ENCODE data around the gene DVL3.
A peak's percentile ranks its signal among the peaks of the same experiment; 100 is the strongest.
"Not testable (repeated sequence)": the region's sequence is repeated elsewhere in the genome, so short reads cannot be mapped to it uniquely, and the experiment has no call there.

The DVL3 gene

DNA sequence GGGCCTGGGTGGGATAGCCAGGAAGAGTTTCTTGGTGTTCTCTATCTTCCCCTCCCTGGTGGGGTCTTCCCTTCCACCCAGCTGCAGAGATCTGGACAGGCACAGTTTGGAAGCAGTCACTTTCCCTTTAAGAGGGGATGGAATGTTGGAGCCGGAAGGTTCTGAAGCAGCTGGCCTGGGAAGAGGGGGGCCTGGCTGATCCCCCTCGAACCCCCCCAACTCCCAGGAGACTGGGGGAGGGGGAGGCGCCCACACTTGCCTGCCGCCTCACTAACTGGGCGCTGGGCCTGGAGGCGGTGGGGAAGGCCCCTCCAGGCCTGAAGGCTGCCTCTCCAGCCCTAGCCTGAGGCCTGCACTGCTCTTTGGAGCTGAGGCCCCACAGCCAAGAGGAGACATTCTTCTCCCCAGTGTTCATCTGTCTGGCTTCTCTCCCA lies 1.4 kb downstream of the DVL3 start:
- peak; percentile 90 for DNase-seq

GRCh38 chr3:184157206-184157605 lies 2.0 kb downstream of the DVL3 start:
- DNase-seq = no peak

GRCh38 chr3:184158404-184158803 lies 3.2 kb downstream of the DVL3 start:
- DNase-seq = no peak

DNA sequence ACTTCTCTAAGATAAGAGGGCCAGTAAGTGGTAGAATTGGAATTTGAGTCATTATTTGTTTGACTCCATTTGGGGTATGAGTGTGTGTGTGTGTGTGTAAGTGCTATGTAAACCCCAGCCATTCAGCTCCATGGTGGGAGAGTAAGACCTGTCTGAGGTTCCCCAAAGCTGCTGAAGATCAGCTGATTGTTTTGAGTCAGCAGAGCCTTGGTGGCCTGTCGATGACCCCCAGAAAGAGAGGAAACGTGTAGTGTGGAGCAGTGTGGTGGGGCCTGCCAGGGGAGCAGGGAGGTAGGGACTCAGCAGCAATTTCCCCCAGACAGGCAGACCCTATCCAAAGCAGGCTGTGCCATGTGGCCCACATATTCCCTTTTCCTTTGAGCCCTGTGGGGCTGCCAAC lies 5.3 kb downstream of the DVL3 start:
- peak; percentile 50 for DNase-seq

GRCh38 chr3:184162571-184163070 lies 7.4 kb downstream of the DVL3 start:
- not testable (repeated sequence) for DNase-seq

DNA sequence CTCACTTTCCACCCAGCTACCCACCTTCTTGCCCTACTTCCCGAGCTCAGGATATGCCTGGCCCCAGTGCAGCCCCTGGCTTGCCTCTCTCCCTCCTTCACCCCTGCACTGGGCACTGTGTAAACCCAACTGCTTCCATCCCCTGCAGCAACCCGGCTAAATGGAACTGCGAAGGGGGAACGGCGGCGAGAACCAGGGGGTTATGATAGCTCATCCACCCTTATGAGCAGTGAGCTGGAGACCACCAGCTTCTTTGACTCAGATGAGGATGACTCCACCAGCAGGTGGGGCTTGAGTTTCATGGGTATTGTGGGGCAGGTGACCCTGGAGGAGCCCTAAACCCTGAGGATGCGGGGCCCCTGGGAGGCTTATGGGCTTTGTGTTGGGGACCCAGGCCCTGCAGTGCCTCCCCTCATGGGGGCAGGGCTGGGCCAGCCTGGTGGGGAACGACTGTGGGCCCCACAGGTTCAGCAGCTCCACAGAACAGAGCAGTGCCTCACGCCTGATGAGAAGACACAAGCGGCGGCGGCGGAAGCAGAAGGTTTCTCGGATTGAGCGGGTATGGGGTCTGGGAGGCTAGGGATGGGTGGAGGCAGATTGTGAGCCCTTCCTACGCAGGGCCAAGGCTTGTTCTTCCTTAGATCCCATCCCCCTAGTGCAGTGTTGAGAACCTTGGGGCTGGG lies 9.6 kb downstream of the DVL3 start:
- DNase-seq = no peak

DNA sequence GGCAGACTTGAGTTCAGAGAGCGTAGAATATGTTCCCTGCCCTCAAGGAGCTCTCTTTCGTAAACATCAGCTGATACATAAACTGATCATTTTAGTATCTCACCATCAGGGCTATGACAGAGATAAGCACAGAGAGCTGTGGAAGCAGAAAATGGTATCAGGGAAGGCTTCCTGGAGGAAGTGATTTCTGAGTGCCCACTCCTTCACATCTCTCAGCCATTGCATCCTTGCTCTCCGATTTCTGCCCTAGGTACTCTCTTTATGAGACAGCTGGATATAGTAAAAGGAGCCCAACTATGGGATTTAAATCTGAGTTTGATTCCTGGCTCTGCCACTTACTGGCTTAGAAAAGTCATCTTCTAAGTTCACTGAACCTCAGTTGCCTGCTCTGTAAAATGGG lies 10.4 kb downstream of the DVL3 start:
- no peak for DNase-seq

DNA sequence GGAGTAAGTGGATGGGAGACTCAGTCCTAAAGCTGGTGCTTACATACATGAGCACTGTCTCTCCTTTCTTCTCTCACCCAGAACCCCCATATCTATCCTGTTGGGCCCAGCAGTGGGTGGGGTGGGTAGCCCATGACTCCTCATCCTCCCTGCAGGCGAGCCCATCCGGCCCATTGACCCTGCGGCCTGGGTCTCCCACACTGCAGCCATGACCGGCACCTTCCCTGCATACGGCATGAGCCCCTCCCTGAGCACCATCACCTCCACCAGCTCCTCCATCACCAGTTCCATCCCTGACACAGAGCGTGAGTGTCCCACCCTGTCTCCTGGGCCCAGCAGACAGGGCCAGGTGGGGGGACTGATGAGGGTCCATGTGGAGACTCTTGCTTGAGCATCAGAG lies 11.5 kb downstream of the DVL3 start:
- no peak for DNase-seq

DNA sequence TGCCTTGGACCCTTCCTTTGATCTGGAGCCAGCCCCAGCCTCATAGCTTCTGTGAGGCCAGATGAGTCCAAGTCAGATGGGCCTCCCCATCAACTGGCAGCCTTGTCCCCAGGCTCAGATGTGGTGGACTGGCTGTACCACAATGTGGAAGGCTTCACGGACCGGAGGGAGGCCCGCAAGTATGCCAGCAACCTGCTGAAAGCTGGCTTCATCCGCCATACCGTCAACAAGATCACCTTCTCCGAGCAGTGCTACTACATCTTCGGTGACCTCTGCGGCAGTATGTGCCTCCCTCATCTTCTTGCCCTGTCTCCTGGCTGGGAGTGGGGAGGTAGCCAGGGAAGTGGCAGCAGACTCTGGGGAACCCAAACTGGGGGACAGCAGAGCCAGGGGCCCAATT lies 12.6 kb downstream of the DVL3 start:
- DNase-seq = no peak

- no peak for DNase-seq
These were observed 13.4 kb downstream of the DVL3 start for GRCh38 chr3:184168363-184169120.

DNA sequence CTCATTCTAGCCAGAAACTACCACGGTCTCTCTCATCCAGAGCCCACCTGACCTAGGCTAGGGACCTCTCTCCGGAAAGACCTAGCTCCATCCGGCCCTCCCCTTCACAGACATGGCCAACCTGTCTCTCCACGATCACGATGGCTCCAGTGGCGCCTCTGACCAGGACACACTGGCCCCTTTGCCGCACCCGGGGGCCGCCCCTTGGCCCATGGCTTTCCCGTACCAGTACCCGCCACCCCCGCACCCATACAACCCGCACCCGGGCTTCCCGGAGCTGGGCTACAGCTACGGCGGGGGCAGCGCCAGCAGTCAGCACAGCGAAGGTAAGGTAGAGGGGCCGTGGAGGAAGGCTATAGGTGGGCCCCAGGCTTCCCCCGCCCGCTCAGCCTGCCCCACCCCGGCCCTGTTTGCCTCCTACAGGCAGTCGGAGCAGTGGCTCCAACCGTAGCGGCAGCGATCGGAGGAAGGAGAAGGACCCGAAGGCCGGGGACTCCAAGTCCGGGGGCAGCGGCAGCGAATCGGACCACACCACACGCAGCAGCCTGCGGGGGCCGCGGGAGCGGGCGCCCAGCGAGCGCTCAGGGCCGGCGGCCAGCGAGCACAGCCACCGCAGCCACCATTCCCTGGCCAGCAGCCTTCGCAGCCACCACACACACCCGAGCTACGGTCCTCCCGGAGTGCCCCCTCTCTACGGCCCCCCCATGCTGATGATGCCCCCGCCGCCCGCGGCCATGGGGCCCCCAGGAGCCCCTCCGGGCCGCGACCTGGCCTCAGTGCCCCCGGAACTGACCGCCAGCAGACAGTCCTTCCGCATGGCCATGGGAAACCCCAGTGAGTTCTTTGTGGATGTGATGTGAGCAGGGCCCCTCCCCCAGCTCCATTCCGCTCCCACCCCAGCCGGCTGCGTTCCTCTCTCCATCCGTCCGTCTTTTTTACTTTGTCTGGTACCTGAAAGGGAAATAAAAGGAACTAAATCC lies 15.0 kb downstream of the DVL3 start:
- no peak for DNase-seq

- DNase-seq = no peak
These were observed 16.4 kb downstream of the DVL3 start for GRCh38 chr3:184171562-184171961.

- no peak for DNase-seq
These were observed 17.6 kb downstream of the DVL3 start for GRCh38 chr3:184172681-184173373.

DNA sequence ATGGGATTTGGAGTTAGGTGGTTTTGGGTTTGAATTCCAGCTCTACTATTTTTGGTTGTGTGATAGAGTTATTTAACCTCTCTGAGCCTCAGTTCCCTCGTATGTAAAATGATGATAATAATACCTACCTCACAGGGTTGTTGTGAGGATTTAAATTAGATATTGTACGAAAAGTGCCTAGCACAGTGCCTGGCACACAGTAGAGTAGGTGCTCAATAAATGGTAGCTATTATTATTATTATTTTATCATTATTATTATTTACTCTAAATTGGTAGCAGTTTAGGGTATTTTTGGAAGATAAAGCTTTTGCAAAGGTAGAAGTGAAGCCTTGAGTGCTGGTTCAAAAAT lies 18.2 kb downstream of the DVL3 start:
- DNase-seq = no peak

DNA sequence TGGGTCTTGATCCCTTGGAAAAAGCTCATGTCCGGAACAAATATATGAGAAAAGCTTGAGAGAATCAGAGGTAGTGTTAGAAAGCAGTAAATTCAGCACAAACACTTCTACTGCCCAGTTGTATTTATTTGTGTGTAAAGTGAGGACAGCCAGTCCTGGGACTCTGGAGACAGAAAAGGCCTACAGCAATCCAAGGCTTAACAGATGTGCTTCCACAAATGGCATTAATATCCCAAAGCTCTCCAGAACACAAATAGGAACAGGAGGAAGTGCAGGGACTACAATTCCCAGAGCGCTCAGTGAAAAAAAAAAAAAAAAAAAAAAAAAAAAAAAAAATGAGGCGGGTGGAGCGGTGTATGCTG lies 19.1 kb downstream of the DVL3 start:
- DNase-seq = no peak

- peak; percentile 99 for DNase-seq
These were observed 19.7 kb downstream of the DVL3 start, which contains the start of gene AP2M1 for GRCh38 chr3:184174646-184175492. TSS of gene AP2M1 (plus strand) at chr3:184174855. CDS start at chr3:184176994, 2,139 bp downstream.

GRCh38 chr3:184175506-184175905 lies 20.3 kb downstream of the DVL3 start:
- DNase-seq = peak; percentile 35

- no peak for DNase-seq
These were observed 20.8 kb downstream of the DVL3 start for GRCh38 chr3:184175981-184176376.

DNA sequence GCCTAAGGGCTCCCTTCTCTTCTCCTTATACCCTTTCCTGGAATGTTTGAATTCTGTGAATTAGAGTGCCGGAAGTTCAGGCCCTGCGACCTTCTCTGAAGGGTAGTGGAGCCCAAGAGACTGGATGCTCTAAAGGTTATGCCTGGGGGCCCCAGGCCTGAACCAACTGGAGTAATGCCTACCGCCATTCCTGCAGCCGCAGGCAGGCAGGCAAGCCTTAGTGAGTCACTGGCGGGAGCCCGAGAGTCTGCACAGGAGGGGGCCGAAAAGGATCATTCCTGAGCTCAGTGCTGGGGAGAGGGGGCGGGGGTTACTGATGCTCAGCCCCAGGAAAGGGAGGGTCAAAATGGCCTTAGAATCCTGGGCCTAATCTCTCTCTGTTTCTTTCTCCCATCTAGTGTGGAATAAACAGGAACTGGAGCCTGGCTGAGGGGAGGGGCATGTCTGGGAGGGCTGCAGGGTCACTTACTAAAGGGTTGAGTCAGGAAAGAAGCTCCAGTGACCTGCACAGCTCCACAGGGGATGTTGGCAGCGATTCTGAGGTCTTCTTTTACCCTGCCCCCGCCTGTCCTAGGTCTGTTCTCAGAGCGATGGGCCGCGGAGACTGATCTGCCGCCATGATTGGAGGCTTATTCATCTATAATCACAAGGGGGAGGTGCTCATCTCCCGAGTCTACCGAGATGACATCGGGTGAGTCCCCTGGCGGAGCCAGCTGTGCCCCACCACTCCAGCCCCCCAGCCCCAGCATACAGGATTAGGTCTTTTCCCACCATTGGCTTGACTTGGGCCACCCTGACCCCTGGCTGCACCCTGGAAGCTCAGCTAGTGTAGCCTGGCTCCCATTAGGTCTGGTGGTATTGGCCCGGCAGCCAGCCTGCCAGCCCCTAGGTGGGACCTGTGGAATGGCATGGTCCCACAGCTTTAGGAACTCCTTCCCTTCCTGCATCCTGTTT lies 21.5 kb downstream of the DVL3 start:
- peak; percentile 75 for DNase-seq

- DNase-seq = peak; percentile 41
These were observed 22.2 kb downstream of the DVL3 start for GRCh38 chr3:184177331-184177731.

Data from eye (tissue), 1 donor.